Adrenal gland (tissue), 5 donors: ENCODE results near the gene SLC9B1.
"Not testable (repeated sequence)": the region's sequence is repeated elsewhere in the genome, so short reads cannot be mapped to it uniquely, and the experiment has no call there.

Experiments
- CTCF ChIP-seq, 6 experiments: fragments of 450-650 bp in 4 of 6; fragments of 200-600 bp in 2 of 6; sonication (generic) in 1 of 6; IDR thresholded peaks; 1 replicate in 5 of 6; 2 replicates in 1 of 6; pipeline versions ENCODE4 v1.5.1 to v1.8.0; 2016 to 2021; ENCODE audit warnings: antibody characterized with exemption in 6 of 6, mild to moderate bottlenecking in 2 of 6, moderate library complexity in 1 of 6
- POLR2A ChIP-seq, 2 donors: fragments of 450-650 bp; IDR thresholded peaks; one replicate each; pipeline ENCODE4 v1.6.1; 2017; ENCODE audit warnings: antibody characterized with exemption in 2 of 2, mild to moderate bottlenecking in 2 of 2, moderate library complexity in 1 of 2
- donor health status: DM: no; HTN: no; CAD: no.

GRCh38 chr4:102896547-102896946 lies 123.0 kb downstream of the SLC9B1 start:
- TF ChIP-seq POLR2A, CTCF (IDR thresholded peaks at IDR 0.05): not testable (repeated sequence)
